ENCODE measurements around the gene TTC6. TPM values are rescaled to one million over a fixed set of nuclear protein-coding genes. Genes with fewer than 3 reads are reported as not detected.

The TTC6 gene
- total and polyA plus RNA-seq, 4 donors, result 0.74 to 21.7 (median 3.6) TPM

DNA sequence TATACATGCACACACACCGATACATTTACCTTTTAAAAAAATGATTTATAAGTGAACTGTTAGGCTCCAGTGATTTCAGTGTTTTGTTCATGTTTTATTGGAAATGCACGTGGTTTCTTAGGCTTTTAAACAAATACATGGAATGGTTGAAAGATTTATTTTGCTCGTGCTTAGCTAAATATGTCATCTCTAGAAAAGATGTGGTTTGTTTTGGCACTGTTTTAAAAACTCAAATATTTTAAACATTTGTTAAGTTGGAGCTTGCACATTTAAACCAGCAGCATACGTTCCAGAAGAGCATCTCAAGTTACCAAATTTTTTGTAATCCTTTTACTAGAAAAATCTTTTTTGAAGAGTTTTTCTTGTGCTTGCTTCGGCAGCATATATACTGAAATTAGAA lies 44.9 kb upstream of the TTC6 start:
- Histone ChIP-seq H3K9ac (ENCODE audit: low read depth in 1 of 2, low read length in 2 of 2) (no peak overlapping the region), H3K9me3 (ENCODE audit: control insufficient read depth in 4 of 4, low read length in 3 of 4) (peaks cover 0 to 5% (median 0%) of the 10 kb centered on the region in 4 donors), H3K4me3 (ENCODE audit: low read depth in 1 of 3, low read length in 3 of 3) (no peak overlapping the region), H3K27me3 (ENCODE audit: control insufficient read depth in 4 of 4, insufficient read depth in 4 of 4, low read length in 3 of 4) (no peaks in the 10 kb centered on the region), H3K27ac (ENCODE audit: low read depth in 1 of 2, low read length in 2 of 2) (no peak overlapping the region), H3K4me1 (ENCODE audit: control insufficient read depth in 4 of 4, insufficient read depth in 4 of 4, low read length in 3 of 4) (peaks cover 0 to 22% (median 5%) of the 10 kb centered on the region in 4 donors), H3K36me3 (ENCODE audit: control insufficient read depth in 4 of 4, insufficient read depth in 3 of 4, low read depth in 1 of 4, low read length in 3 of 4) (no peaks in the 10 kb centered on the region)
- 59% methylated on average over 5 of the region's 5 CpGs for WGBS
- no peak for DNase-seq (ENCODE audit: low spot score)
- TF ChIP-seq TAF1 (conservative IDR thresholded peaks at IDR 0.05) (no peak), EGR1 (IDR thresholded peaks at IDR 0.05; ENCODE audit: low read depth in 2 of 2) (no peak), GABPA (IDR thresholded peaks at IDR 0.05 in 1 of 2, conservative IDR thresholded peaks at IDR 0.05 in 1 of 2) (no peak), SP1 (IDR thresholded peaks at IDR 0.05) (no peak), HNF4A (conservative IDR thresholded peaks at IDR 0.05) (no peak), RAD21 (IDR thresholded peaks at IDR 0.05) (no peak), FOXA1 (IDR thresholded peaks at IDR 0.05) (no peak), JUND (IDR thresholded peaks at IDR 0.05) (no peak), REST (IDR thresholded peaks at IDR 0.05) (no peak), ZBTB33 (IDR thresholded peaks at IDR 0.05) (no peak)
- TF ChIP-seq, protein P1, sequence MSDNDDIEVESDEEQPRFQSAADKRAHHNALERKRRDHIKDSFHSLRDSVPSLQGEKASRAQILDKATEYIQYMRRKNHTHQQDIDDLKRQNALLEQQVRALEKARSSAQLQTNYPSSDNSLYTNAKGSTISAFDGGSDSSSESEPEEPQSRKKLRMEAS (IDR thresholded peaks at IDR 0.05), result no peak

GRCh38 chr14:37551119-37551518 lies 44.3 kb upstream of the TTC6 start:
- H3K36me3 ChIP-seq (ENCODE audit: control insufficient read depth in 4 of 4, insufficient read depth in 3 of 4, low read depth in 1 of 4, low read length in 3 of 4), result no peaks in the 10 kb centered on the region
- no peak for TF ChIP-seq NR2F2 (IDR thresholded peaks at IDR 0.05)
- TF ChIP-seq, protein P2, sequence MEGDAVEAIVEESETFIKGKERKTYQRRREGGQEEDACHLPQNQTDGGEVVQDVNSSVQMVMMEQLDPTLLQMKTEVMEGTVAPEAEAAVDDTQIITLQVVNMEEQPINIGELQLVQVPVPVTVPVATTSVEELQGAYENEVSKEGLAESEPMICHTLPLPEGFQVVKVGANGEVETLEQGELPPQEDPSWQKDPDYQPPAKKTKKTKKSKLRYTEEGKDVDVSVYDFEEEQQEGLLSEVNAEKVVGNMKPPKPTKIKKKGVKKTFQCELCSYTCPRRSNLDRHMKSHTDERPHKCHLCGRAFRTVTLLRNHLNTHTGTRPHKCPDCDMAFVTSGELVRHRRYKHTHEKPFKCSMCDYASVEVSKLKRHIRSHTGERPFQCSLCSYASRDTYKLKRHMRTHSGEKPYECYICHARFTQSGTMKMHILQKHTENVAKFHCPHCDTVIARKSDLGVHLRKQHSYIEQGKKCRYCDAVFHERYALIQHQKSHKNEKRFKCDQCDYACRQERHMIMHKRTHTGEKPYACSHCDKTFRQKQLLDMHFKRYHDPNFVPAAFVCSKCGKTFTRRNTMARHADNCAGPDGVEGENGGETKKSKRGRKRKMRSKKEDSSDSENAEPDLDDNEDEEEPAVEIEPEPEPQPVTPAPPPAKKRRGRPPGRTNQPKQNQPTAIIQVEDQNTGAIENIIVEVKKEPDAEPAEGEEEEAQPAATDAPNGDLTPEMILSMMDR (IDR thresholded peaks at IDR 0.05; ENCODE audit: low read depth, low read length, missing input control), result no peak
- TF ChIP-seq YY1 (IDR thresholded peaks at IDR 0.05), result no peak
- TF ChIP-seq RAD21 (IDR thresholded peaks at IDR 0.05), result no peak
- TF ChIP-seq HNF4G (IDR thresholded peaks at IDR 0.05), result no peak
- TF ChIP-seq GABPA (IDR thresholded peaks at IDR 0.05 in 1 of 2, conservative IDR thresholded peaks at IDR 0.05 in 1 of 2), result no peak
- TF ChIP-seq FOXA2 (IDR thresholded peaks at IDR 0.05), result no peak
- no peak for DNase-seq (ENCODE audit: low spot score)
- H3K9ac ChIP-seq (ENCODE audit: low read depth in 1 of 2, low read length in 2 of 2), result no peak overlapping the region
- peaks cover 0 to 16% (median 3%) of the 10 kb centered on the region in 4 donors for H3K4me1 ChIP-seq (ENCODE audit: control insufficient read depth in 4 of 4, insufficient read depth in 4 of 4, low read length in 3 of 4)
- WGBS, result 95% methylated on average over 1 of the region's 1 CpG
- H3K4me3 ChIP-seq (ENCODE audit: low read depth in 1 of 3, low read length in 3 of 3), result no peak overlapping the region
- H3K9me3 ChIP-seq (ENCODE audit: control insufficient read depth in 4 of 4, low read length in 3 of 4), result peaks cover 0 to 5% (median 0%) of the 10 kb centered on the region in 4 donors
- H3K27ac ChIP-seq (ENCODE audit: low read depth in 1 of 2, low read length in 2 of 2), result no peak overlapping the region
- no peaks in the 10 kb centered on the region for H3K27me3 ChIP-seq (ENCODE audit: control insufficient read depth in 4 of 4, insufficient read depth in 4 of 4, low read length in 3 of 4)

All from liver (tissue), 9 donors.